PC-9 (cell line): ENCODE results near the gene CETN2.

Source experiments
- EZH2 ChIP-seq: fragments of 200-600 bp; sonication (generic); IDR thresholded peaks from 2 replicates; pipeline ENCODE4 v1.8.0; 2017; ENCODE audit warnings: antibody characterized with exemption, low read depth
- TF ChIP-seq, protein P1 (sequence below): fragments of 200-600 bp; sonication (generic); conservative IDR thresholded peaks from 2 replicates; pipeline ENCODE4 v1.6.1; 2017; ENCODE audit warnings: mixed run types, antibody characterized with exemption, mild to moderate bottlenecking, moderate library complexity

DNA sequence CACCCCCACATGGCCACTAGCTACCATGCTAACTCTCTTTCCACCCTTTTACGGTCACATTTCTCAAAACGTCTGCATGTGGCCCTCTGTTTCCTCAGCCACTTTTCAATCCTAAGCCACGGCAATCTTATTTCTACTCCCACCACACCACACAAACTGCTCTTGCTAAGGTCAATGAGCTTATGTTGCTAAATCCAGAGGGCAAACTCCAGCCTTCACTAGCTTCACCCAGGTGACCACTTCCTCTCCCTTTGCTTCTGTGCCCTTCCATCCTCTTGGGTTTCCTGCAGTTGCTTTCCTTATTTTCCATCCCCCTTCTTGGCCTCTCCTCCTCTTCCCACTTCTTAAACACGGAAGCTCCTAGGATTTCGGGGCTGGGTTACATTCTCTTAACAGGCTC is 16.5 kb downstream of the CETN2 start:
- TF ChIP-seq, protein P1, sequence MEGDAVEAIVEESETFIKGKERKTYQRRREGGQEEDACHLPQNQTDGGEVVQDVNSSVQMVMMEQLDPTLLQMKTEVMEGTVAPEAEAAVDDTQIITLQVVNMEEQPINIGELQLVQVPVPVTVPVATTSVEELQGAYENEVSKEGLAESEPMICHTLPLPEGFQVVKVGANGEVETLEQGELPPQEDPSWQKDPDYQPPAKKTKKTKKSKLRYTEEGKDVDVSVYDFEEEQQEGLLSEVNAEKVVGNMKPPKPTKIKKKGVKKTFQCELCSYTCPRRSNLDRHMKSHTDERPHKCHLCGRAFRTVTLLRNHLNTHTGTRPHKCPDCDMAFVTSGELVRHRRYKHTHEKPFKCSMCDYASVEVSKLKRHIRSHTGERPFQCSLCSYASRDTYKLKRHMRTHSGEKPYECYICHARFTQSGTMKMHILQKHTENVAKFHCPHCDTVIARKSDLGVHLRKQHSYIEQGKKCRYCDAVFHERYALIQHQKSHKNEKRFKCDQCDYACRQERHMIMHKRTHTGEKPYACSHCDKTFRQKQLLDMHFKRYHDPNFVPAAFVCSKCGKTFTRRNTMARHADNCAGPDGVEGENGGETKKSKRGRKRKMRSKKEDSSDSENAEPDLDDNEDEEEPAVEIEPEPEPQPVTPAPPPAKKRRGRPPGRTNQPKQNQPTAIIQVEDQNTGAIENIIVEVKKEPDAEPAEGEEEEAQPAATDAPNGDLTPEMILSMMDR = no peak
- TF ChIP-seq EZH2 = no peak
